ENCODE measurements around the gene C15orf61.
A peak's percentile ranks its signal among the peaks of the same experiment; 100 is the strongest.

C15orf61 gene

GRCh38 chr15:67521029-67521782, at the start of gene C15orf61:
C15orf61 (plus strand) TSS chr15:67521131; CDS start chr15:67521249, 118 bp downstream.
- FAIRE-seq: peak; percentile 92
- peak; percentile 98 for DNase-seq (ENCODE audit: low spot score)

GRCh38 chr15:67472957-67473356, 48.0 kb upstream of the C15orf61 start:
- DNase-seq (ENCODE audit: low spot score): no peak
- no peak for FAIRE-seq

GRCh38 chr15:67474405-67475110, 46.4 kb upstream of the C15orf61 start:
- no peak for FAIRE-seq
- no peak for DNase-seq (ENCODE audit: low spot score)

DNA sequence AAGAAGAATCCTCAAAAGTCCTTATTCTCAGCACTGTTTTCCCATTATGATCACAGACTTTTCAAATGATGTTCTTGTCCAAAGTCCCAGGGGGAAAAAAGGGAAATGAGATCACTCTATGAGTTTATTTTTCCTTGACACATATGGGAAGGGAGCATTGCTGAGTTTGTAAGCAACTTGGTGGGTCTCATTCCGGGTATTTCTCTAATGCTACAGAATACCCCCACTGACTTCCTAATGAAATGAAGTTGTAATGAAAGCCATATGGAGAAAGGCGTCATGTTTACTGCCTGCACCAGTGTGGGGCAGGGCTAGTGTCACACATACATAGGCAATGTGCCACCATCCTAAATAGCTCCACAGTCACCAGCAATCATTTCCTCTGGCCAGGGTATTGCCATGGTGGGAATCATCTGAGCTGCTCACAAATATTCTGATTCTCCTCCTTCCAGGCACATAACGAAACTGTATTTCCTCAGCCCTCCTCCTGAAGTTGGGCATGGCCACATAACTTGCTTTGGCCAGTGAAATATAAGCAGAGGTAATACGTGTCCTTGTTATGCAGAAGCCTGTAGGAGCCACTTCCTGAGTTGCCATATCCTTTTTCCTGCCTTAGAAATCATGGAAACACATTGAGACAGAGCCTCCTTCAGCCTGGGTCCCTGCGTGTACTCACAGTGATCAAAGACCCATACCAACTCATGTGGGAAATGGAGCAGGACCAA, 41.0 kb upstream of the C15orf61 start:
- DNase-seq (ENCODE audit: low spot score) (no peak), FAIRE-seq (peak; percentile 46)

DNA sequence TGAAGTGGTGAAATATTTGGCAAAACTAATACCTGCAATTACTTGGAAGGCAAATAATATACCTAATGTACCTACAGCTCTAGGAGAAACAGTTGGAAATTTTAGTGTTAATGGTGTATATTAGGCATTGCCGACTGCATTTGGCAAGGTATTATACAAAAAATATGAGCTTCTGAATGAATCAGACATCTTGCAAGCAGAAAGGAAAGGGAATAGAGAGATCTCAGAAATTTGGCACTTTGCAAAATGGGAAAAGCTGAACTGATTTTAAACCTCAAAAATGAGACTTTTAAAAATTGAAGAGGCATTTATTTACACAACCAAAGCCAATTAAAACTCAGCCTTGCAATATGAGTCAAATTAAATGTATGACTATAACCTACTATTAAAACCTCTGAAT, 40.2 kb upstream of the C15orf61 start:
- DNase-seq (ENCODE audit: low spot score): no peak
- no peak for FAIRE-seq

- FAIRE-seq (no peak), DNase-seq (ENCODE audit: low spot score) (no peak)
These were observed 39.3 kb upstream of the C15orf61 start for GRCh38 chr15:67481680-67482079.

- FAIRE-seq (no peak), DNase-seq (ENCODE audit: low spot score) (no peak)
These were observed 25.3 kb upstream of the C15orf61 start for GRCh38 chr15:67495585-67495984.

DNA sequence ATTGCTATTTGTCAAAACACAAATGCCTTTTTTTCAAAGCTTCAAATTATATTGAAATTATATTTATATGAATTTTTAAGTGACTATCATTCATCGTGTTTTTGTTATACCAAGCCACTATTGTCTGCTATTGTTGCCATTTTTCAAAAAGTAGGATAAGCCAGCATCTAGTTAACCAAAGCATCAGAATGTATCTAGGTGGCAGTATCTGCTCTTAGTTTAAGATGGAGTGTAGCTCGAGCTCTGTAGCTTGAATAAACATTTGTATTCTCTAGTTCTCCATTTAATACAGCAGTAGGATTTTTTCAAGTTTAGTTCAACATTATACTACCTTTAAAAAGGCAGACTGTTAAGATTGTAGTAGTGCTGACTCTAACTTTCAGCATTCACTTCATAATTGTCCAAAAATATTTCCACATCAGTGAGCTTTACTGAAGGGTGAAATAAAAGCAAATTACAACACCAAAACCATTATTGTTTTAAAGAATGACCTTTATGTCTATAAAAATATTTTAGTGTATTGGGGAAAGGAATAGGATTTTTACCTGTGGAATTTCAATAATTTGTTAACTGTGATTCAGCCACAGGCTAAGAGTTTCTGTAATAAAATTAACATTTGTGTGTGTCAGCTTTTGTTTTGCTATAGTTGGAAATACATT, 19.6 kb upstream of the C15orf61 start:
- FAIRE-seq: no peak
- no peak for DNase-seq (ENCODE audit: low spot score)

GRCh38 chr15:67501836-67502461, 19.0 kb upstream of the C15orf61 start:
- no peak for DNase-seq (ENCODE audit: low spot score)
- FAIRE-seq: no peak

DNA sequence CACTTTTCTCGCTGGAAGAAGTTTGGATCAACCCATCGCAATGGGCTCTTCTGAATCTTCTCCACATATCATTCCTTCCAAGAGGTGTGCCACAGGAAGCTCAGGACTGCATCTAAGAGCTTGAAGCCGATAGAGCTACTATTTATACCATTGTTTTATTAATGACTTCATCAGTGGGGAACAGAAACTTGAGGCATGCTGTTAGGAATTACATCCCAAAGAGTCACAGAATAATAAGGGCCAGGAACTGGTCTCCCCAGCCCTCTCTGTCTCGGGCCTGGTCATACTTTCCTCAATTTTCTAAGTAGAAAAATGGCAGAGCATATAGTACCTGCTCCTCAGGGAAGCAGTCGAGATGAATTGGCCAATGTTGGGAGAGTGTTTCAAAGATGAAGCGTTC, 16.9 kb upstream of the C15orf61 start:
- FAIRE-seq (no peak), DNase-seq (ENCODE audit: low spot score) (no peak)

DNA sequence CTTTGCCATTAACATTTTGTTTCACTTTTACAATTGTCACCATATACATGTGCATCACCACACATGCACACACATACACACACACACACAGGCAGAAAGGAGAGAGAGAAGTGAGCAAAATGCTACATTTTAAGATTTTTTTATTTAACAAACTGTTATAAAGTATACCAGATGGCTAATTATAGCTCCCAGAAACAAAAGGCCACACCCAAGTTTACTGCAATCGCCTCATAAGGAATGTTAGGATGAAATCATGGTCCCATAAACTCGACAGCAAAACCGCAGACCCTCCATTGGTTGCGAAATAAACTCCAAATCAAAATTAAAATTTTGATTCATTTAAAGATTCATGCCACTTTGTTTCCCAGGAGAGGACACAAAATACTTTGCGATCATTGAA, 16.1 kb upstream of the C15orf61 start:
- FAIRE-seq (peak; percentile 46), DNase-seq (ENCODE audit: low spot score) (no peak)

DNA sequence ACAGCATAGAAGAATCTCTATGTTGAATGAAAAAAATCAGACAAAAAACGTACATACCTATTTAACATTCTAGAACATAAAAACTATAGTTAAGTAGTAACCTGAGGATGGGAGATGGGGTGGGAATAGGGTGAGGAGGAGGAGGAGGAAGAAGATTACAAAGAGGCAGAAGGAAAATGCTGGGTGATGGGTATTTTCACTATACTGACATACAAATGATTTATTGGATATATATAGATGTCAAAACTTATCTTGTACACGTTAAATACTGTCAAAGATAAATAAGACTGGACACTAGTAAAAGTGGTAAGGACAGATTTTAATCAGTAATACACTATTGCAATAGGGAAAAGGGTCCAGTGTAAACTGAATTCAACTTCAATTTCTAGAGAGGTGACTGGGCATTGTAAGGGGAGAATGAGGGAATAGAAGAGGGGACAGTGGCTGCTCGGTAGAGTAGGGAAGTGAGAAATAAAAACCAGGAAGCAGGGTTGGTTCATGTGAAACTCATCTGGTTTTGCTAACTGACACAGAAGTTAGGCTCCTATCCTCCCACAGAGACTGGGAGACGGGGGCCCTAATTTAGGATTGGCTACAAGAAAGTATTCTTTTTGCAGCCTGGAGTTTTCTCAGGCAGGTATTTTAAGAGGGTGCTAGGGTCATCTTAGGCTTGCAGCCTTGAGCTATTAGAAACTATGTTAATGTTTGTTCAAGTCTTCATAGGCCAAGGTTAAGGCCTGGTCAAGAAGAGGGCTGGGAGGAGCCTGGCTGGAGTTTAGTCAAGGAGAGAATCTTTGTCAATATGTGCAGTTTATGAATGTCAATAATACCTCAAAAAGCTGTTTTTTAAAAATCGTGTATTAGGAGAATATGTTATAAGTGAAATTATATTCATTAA, 15.0 kb upstream of the C15orf61 start:
- DNase-seq (ENCODE audit: low spot score): no peak
- FAIRE-seq: no peak

DNA sequence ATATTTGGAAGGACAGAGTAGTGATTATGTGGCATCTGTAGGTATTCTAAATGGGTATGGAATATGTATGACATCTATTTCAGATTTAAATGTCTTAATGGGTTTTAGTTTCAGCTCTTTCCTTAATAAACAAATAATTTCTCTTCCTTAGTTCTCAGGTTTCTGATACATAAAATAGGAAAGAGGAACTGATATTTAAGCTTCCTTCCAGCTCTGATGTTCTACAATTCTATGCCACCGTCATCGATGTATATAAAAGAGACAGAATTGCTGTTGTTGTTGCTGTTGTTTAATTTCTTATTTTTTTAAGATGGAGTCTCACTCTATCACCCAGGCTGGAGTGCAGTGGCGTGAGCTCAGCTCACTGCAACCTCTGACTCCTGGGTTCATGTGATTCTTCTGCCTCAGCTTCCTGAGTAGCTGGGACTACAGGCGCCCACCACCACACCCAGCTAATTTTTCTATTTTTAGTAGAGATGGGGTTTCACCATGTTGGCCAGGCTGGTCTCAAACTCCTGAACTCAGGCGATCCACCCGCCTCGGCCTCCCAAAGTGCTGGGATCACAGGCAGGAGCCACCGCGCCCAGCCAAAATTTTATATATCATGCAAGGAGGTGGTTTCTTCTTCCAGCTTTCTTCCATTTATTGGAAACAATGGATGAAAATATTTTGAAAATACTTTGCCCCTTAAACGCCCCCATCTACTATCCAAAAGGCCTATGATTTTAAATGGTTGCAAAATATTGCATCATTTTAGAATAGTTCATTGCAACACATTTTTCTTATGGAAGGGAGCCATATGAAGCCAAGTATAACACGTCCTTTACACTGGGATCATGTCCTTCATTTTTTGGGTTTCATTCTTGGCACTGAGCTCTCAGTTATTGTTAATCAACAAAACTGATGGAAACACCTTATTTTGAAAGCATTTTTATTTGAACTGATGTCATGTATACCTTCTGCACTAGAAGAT, 13.9 kb upstream of the C15orf61 start:
- DNase-seq (ENCODE audit: low spot score) (no peak), FAIRE-seq (no peak)

DNA sequence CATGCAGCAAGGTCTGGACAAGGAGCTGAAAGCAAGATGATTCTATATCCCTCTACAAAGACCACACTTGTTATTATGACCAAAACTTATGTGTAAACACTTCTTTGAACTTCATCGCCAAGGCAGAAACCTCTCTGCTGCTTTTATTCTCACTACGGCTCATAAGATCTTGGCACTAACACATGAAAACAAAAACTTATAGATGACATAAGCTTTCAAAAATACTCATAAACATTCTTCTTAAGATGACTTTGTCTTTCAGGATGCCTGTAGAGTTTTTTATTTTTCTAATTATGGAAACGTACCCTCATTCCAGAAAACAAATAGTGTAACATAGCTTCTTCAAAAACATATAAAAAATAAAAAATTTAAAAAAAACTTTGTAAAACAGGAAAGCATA, 12.5 kb upstream of the C15orf61 start:
- DNase-seq (ENCODE audit: low spot score) (no peak), FAIRE-seq (no peak)

GRCh38 chr15:67509918-67510317, 11.0 kb upstream of the C15orf61 start:
- no peak for DNase-seq (ENCODE audit: low spot score)
- FAIRE-seq: no peak

DNA sequence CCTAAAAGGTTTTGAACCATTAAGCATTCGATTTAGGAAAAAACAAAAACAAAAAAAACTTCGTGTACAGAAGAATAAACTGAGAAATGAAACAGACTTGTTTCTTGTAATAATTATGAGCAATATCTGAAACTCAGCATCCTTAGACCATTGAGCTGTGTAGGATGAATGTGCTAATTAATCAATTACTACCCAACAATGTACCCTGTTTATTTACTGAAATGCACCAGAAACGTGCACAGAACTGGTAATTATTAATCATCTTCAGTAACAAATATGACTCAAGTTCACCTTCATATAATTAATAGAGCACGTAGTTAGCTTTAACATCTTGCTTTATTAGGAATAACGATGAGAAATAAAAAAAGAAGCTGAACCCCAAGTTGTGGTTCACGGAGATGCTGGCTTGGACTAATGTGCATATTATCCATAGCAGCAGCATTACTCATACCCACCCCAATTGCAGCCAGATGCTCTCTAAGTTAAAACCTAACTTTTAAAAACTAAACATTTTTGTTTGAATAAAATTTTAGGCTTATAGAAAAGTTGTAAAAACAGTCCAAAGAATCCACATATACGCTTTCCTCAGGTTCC, 10.2 kb upstream of the C15orf61 start:
- no peak for DNase-seq (ENCODE audit: low spot score)
- peak; percentile 40 for FAIRE-seq

- DNase-seq (ENCODE audit: low spot score): no peak
- FAIRE-seq: no peak
These were observed 9.3 kb upstream of the C15orf61 start for GRCh38 chr15:67511606-67512005.

GRCh38 chr15:67512140-67512539, 8.8 kb upstream of the C15orf61 start:
- DNase-seq (ENCODE audit: low spot score): no peak
- FAIRE-seq: no peak

All from urothelium cell line (cell line).